GM06990 (cell line): ENCODE data around the gene CLSTN2.

Source experiments
- DNase-seq: peaks from one replicate; pipeline ENCODE4 v3.0.0-alpha.2; 2011; ENCODE audit not compliant: insufficient read length; ENCODE audit errors: extremely low read depth
- H3K27me3 ChIP-seq: replicated peaks from 2 replicates; pipeline ENCODE4 v1.6.0; 2011; ENCODE audit warnings: low read length; ENCODE audit not compliant: control insufficient read depth, insufficient read depth
- H3K36me3 ChIP-seq: 2 replicates; pipeline ENCODE4 v1.5.1; 2011; ENCODE audit warnings: low read length; ENCODE audit not compliant: control insufficient read depth, insufficient read depth
- H3K4me3 ChIP-seq: replicated peaks from 2 replicates; pipeline ENCODE4 v1.5.1; 2011; ENCODE audit warnings: low read depth, mild to moderate bottlenecking, control low read depth, low read length
- CTCF ChIP-seq: IDR thresholded peaks from 2 replicates; pipeline ENCODE4 v1.5.1; 2011; ENCODE audit warnings: low read length, control low read depth, mild to moderate bottlenecking, inconsistent platforms; ENCODE audit not compliant: insufficient read depth, poor library complexity, severe bottlenecking

CLSTN2 gene

GRCh38 chr3:140035871-140036270, 100.9 kb downstream of the CLSTN2 start:
- no peaks in the 10 kb centered on the region for H3K36me3 ChIP-seq
- DNase-seq: no peak
- H3K27me3 ChIP-seq: no peaks in the 10 kb centered on the region
- TF ChIP-seq CTCF: no peak
- H3K4me3 ChIP-seq: no peak overlapping the region

GRCh38 chr3:140050396-140050795, 115.4 kb downstream of the CLSTN2 start:
- TF ChIP-seq CTCF: no peak
- DNase-seq: no peak
- H3K36me3 ChIP-seq: no peaks in the 10 kb centered on the region
- H3K27me3 ChIP-seq: peaks cover 1% of the 10 kb centered on the region; the same call in 1 of the 2 replicates
- no peak overlapping the region for H3K4me3 ChIP-seq

- peak; percentile 49 for TF ChIP-seq CTCF
- Histone ChIP-seq H3K36me3 (no peaks in the 10 kb centered on the region), H3K4me3 (no peak overlapping the region), H3K27me3 (peaks cover 1% of the 10 kb centered on the region; the same call in 1 of the 2 replicates)
- DNase-seq: no peak
Measured at GRCh38 chr3:140051019-140051957, 116.3 kb downstream of the CLSTN2 start.

GRCh38 chr3:140052771-140053702, 118.1 kb downstream of the CLSTN2 start:
- Histone ChIP-seq H3K27me3 (peaks cover 1% of the 10 kb centered on the region; the same call in 1 of the 2 replicates), H3K4me3 (no peak overlapping the region), H3K36me3 (no peaks in the 10 kb centered on the region)
- TF ChIP-seq CTCF: no peak
- DNase-seq: no peak

GRCh38 chr3:140053794-140054193, 118.8 kb downstream of the CLSTN2 start:
- Histone ChIP-seq H3K36me3 (no peaks in the 10 kb centered on the region), H3K27me3 (no peaks in the 10 kb centered on the region; the same call in 1 of the 2 replicates), H3K4me3 (no peak overlapping the region)
- no peak for DNase-seq
- TF ChIP-seq CTCF: no peak
